HG02623 (cell line): ENCODE results near the gene TMED9.
A peak's percentile ranks its signal among the peaks of the same experiment; 100 is the strongest.
"Not testable (repeated sequence)": the region's sequence is repeated elsewhere in the genome, so short reads cannot be mapped to it uniquely, and the experiment has no call there.

Source experiments
- ATAC-seq: cut with Tn5 transposase; IDR thresholded peaks from one replicate; pipeline ENCODE4 v1.9.1; 2021; ENCODE audit warnings: moderate library complexity; ENCODE audit not compliant: unreplicated experiment

TMED9 gene

GRCh38 chr5:177592010-177592834 is at the start of gene TMED9:
Gene TMED9 (plus strand): TSS chr5:177592203. CDS start chr5:177592215, 12 bp downstream.
- peak; percentile 90 for ATAC-seq

GRCh38 chr5:177542816-177543465 is 49.1 kb upstream of the TMED9 start:
- ATAC-seq = no peak

DNA sequence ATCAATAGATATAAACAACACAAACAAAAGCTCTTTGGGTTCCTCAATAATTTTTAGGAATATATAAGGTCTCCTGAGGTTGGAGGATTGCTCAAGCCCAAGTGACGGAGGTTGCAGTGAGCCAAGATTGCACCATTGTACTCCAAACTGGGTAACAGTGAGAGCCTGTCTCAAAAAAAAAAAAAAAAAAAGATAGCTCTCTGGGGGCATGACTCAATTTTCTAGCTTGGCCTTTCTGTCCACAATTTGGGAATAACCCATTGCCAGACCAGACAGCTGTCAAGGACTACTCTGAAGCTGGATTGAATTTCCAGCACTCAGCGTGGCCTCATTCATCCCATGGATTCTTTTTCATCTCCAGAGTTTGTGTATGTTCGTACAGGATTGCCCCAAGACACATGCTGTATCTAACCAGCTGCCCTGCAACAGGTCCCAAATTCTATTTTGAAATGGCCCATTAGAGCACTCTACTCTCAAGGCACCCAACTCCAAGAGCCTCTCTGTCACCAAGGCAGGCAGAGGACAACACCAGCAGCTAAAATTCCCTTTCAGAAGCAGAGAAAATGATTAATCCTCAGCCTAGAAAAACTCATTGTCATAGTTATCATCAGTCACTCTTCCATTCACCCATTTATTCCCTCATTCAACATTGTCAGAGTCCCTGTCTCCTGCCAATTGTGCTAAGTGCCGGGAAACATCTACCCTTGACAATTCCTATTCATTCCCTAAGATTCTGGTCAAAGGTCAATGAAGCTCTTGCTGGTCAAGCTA is 46.3 kb upstream of the TMED9 start:
- no peak for ATAC-seq

DNA sequence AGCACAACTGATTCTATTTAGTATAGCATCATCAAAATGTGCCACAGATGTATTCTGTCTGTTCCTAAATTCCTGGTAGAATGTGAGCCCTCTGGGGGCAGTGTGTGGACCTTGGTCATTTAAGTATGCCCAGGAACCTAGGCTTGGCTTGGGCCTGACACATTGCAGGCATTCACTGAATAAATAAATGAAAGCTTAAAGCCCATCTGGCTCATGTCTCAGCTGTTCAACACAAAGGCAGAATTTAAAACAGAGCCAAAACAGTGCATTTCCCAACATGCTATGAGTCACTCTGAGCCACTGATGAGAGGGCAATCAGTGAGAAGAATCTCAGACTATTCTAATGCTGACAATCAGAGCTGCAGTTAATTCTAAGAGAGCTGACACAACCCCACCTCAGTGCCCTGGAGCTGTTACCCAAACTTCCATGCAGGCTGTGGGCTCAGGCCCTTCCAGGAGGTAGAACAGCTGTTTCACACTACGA is 45.7 kb upstream of the TMED9 start:
- no peak for ATAC-seq

DNA sequence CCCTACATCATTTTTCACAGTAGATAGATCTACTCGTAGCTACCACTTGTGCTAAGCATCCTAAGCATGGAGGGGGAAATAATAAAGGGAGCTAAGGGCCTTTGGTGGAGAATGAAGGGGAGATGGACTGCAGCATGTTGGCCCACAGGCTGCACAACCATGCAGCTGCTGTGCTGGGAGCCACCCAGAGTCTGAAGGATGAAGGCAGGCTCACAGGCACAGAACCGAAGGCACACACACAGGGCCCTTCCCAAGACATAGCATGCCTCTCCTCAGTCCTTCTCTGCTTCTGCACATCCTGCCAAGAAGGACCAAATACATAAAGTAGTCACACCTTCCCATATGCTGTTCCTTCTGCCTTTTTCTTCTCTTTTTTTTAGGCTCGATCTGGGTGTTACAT is 44.3 kb upstream of the TMED9 start:
- no peak for ATAC-seq

GRCh38 chr5:177548495-177548894 is 43.5 kb upstream of the TMED9 start:
- no peak for ATAC-seq

DNA sequence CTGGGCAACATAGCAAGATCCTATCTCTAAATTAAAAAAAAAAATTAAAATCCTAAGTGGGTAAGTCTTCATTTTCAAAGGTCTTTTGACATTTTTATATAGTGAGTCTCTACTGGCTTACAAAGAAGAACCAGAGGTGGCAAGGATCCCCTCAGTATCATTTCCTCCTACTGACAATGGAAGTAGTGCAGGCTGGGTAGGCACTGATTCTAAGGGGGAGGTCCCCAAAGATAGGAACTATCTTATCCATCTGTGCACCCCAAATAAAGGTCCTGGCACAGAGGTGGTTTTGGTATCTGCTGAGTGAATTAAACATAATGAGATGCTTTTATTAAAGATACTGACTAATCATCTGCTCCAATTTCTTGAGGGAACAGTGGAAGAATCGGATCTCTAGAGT is 41.9 kb upstream of the TMED9 start:
- ATAC-seq = no peak

DNA sequence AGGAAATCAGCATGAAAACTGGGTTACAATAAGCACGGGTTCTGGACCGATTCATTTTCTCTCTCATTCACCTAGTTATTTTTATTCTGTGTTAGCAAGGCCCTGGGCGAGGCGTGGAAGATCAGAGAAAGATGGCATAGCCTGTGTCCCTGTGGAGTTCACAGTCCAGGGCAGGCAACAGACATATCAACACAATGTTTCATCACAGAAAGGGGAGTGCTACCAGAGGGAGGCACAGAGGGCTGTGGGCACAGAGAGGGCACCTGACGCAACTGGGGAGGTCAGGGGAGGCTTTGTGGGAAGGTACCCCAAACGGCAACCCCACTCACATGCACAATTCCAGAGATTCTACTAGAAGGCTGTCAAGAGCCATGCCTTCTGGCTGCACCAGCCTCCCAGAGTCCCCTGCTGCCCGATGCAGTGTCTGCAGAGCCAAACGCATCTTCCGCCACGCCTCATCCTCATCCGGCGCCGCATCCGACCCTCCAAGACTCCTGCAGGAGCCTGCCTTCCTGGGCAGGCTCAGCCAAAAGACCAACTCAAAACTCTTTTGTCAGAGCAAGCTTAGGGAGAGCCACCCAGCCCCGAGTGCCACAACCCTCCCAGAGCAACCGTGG is 39.1 kb upstream of the TMED9 start:
- no peak for ATAC-seq

- ATAC-seq = peak; percentile 42
These were observed 38.2 kb upstream of the TMED9 start for GRCh38 chr5:177553671-177554429.

- ATAC-seq = peak; percentile 82
These were observed 37.4 kb upstream of the TMED9 start, which contains the start of gene FAM193B for GRCh38 chr5:177554474-177555111. Gene FAM193B (minus strand): TSS chr5:177554563. CDS start chr5:177554458, 105 bp downstream.

- no peak for ATAC-seq
These were observed 36.8 kb upstream of the TMED9 start for GRCh38 chr5:177555228-177555627.

- ATAC-seq = no peak
These were observed 36.3 kb upstream of the TMED9 start for GRCh38 chr5:177555665-177556064.

DNA sequence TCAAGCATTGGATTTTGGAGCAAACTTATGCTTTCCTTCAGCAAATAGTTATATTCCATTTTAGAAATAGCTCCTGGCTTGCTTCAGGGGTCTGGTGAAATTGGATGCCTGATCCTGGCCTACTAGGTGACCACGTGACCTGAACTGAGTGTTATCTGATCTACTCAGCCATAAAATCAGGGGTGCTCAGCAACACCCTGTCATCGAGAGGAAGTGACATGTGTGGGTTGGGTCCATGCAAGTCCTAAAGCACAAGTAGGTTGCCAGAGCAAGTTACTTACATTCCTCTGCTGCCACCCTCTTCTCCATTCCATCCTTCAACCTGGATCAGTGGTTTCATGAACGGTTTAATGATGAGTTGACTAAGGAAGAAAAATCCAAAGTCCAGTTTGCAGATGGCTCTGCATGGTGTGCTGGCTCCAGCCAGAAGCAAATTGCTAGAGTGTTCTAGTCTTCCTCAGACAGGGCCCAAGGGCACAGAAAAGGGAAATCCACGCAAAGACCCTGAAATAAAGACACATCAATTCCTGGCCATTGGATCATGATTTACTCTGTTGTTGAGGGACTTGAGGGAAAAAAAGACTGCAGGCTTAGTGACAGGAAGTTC is 34.9 kb upstream of the TMED9 start:
- ATAC-seq = no peak

- no peak for ATAC-seq
These were observed 34.2 kb upstream of the TMED9 start for GRCh38 chr5:177557796-177558195.

- not testable (repeated sequence) for ATAC-seq
These were observed 32.5 kb upstream of the TMED9 start for GRCh38 chr5:177559446-177559941.

DNA sequence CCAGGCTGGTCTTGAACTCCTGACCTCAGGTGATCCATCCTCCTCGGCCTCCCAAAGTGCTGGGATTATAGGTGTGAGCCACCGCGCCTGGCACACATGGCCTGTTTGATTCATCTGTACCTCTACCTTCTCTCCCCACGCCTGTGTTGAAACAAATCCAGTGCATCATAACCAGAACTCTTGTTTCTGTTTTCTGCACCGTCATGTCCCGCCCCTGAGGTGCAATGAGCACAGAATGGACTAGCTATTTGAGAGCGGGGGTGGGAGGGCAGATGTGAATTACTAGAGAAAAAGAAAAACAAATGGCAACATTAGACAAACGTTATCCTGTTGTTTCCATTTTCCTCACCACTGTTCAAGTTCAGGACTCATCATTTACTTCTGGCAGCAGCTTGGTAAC is 27.0 kb upstream of the TMED9 start:
- no peak for ATAC-seq

DNA sequence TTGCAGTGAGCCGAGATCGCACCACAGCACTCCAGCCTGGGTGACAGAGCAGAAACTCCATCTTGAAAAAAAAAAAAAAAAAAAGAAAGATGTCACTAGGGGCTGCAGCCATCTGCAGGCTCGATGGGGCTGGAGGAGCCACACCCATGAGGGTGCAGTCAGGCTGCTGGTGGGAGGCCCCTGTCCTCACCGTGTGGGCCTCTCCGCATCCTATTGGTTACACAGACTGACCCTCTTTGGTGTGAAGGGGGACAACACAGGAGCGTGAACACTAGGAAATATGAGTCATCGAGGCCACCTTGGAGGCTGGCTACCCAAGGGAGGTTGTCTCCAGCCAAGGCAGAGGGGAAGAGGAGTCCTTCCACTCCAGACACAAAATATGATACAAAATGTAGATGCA is 23.7 kb upstream of the TMED9 start:
- no peak for ATAC-seq

- no peak for ATAC-seq
These were observed 22.1 kb upstream of the TMED9 start for GRCh38 chr5:177569894-177570293.

- no peak for ATAC-seq
These were observed 16.5 kb upstream of the TMED9 start for GRCh38 chr5:177575488-177575887.
